Epithelial cell of umbilical artery (primary cell): ENCODE results near the gene GH1. TPM values are rescaled to one million over a fixed set of nuclear protein-coding genes. Genes with fewer than 3 reads are reported as not detected.

Experiments
- total RNA-seq: library from RNA; depleted of rRNA; stranded (reverse); fragments of >200 nt; gene quantifications from 2 replicates; pipeline ENCODE4 v1.2.3, GENCODE V29; 2014

GH1 gene
- total RNA-seq: not detected in 2 replicates

DNA sequence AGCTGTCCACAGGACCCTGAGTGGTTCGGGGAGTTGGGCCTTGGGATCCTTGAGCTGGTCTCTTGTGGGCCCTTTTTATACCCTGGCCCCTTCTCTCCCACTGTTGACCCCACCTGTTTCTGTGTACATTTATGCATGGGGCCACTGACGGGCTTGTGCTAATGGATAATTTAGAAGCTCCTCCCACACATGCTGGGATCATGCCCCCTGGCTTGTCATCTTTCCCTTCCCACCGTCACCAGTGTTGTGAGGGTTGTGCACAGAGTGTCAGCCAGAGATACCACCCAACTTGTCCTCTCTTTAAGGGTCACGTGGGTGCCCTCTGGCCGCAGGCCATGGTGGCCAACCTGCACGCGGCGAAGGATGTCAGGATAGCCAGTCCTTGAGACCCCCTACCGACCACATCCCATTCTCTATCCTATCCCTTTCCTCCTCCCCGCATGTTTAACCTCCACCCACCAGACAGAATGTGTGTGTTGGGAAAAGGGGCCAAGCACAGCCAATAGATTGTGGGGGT lies at the start of gene GH1:
TSS of gene GH1 (minus strand) at position 51 of the 517 bp plus-strand sequence. CDS start 63 bp downstream, outside the sequence.

DNA sequence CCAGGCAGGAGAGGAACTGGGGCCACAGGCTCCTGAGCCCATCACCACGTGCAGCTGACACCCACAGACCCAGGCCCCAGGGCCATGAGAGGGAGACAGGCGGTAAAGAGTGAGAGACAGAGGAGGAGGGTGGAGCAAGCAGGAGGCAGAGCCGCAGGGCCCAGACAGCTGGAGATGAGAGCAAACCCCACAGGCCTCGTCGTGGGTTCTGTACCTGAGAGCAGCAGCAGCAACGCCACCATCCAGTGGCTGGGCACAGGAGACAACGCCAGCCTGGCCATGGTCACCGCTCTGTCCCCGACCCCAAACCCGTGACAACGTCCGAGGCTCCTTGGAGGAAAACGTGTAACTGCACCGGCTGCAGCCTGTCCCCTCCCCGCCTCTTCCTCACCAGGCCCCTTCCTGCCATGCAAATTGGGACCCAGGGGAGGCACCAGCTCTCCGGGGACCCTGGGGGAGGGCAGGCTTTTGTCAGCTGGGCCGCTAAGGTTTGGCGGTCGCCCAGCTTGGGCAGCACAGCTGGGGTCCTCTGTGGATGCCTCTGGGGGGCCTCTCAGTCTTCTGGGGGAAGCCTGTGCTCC lies 13.4 kb upstream of the GH1 start, which contains the start of gene CD79B:
TSS of gene CD79B (minus strand) at position 351 of the 581 bp plus-strand sequence. CDS start at position 281, 70 bp downstream.

DNA sequence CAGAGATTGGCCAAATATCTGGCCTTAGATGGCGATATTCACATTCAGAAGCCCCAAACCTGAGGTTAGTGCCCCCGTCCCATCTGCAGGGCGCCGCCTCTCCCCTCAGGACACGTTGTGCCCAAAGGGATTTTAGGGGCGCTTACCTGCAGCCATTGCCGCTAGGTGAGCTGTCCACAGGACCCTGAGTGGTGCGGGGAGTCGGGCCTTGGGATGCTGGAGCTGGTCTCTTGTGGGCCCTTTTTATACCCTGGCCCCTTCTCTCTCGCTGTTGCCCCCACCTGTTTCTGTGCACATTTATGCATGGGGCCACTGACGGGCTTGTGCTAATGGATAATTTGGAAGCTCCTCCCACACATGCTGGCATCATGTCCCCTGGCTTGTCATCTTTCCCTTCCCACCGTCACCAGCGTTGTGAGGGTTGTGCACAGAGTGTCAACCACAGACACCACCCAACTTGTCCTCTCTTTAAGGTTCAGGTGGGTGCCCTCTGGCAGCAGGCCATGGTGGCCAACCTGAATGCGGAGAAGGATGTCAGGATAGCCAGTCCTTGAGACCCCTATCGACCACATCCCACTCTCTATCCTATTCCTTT lies 7.5 kb downstream of the GH1 start, which contains the start of gene CSHL1:
TSS of gene CSHL1 (minus strand) at position 218 of the 595 bp plus-strand sequence. CDS start at position 156, 62 bp downstream.

DNA sequence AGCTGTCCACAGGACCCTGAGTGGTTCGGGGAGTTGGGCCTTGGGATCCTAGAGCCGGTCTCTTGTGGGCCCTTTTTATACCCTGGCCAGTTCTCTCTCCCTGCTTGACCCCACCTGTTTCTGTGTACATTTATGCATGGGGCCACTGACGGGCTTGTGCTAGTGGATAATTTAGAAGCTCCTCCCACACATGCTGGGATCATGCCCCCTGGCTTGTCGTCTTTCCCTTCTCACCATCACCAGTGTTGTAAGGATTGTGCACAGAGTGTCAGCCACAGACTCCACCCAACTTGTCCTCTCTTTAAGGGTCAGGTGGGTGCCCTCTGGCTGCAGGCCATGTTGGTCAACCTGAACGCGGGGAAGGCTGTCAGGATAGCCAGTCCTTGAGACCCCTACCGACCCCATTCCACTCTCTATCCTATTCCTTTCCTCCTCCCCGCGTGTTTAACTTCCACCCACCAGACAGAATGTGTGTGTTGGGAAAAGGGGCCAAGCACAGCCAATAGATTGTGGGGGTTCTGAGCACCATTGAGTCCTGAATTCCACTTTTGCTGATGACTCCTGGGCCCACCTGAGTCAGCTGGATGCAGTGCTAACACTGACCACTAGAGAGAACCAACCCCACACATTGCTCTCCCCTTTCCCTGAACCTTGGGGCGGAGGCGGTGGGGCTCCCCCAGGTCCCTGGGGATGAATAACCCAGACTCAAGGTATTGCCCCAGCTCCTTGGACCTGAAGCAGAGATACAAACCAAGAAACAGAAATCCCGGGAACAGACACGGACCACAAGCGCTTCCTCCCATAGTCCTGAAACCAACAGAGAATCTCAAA lies 21.9 kb downstream of the GH1 start, which contains the start of gene CSH1:
TSS of gene CSH1 (minus strand) at position 51 of the 831 bp plus-strand sequence. CDS start 63 bp downstream, outside the sequence.

DNA sequence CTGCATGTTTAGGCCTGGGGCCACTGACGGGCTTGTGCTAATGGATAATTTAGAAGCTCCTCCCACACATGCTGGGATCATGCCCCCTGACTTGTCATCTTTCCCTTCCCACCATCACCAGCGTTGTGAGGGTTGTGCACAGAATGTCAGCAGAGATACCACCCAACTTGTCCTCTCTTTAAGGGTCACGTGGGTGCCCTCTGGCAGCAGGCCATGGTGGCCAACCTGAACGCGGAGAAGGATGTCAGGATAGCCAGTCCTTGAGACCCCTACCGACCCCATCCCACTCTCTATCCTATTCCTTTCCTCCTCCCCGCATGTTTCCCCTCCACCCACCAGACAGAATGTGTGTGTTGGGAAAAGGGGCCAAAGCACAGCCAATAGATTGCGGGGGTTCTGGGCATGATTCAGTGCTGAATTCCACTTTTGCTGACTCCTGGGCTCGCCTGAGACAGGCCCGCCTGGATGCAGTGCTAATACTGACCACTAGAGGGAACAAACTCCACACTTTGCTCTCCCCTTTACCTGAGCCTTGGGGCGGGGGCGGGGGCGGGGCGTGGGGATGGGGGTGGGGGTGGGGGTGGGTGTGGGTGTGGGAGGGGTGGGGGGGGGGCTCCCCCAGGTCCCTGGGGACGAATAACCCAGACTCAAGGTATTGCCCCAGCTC lies 36.6 kb downstream of the GH1 start, which contains the start of gene GH2:
TSS of gene GH2 (minus strand) at position 10 of the 667 bp plus-strand sequence. CDS start 143 bp downstream, outside the sequence.

DNA sequence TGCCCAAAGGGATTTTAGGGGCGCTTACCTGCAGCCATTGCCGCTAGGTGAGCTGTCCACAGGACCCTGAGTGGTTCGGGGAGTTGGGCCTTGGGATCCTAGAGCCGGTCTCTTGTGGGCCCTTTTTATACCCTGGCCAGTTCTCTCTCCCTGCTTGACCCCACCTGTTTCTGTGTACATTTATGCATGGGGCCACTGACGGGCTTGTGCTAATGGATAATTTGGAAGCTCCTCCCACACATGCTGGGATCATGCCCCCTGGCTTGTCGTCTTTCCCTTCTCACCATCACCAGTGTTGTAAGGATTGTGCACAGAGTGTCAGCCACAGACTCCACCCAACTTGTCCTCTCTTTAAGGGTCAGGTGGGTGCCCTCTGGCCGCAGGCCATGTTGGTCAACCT lies 45.1 kb downstream of the GH1 start, which contains the start of gene CSH2:
TSS of gene CSH2 (minus strand) at position 101 of the 400 bp plus-strand sequence. CDS start at position 38, 63 bp downstream.

Other genes starting within 250 kb of the GH1 start
- gene LIMD2, start 218.7 kb downstream of the GH1 start, total RNA-seq: 28.3 and 28.4 TPM in 2 replicates
- gene STRADA, start 177.0 kb downstream of the GH1 start, total RNA-seq: 11.7 and 25.4 TPM in 2 replicates
- gene CCDC47, start 145.2 kb downstream of the GH1 start, total RNA-seq: 86.4 and 114 TPM in 2 replicates
- gene DDX42, start 144.7 kb downstream of the GH1 start, total RNA-seq: 64.6 and 65.4 TPM in 2 replicates
- 94.2 and 101 TPM in 2 replicates for gene PSMC5, start 91.4 kb downstream of the GH1 start, total RNA-seq
- gene FTSJ3, start 91.2 kb downstream of the GH1 start, total RNA-seq: 60.3 and 94.8 TPM in 2 replicates
- gene SMARCD2, start 76.2 kb downstream of the GH1 start, total RNA-seq: 64.1 and 83.2 TPM in 2 replicates
- not detected in 2 replicates for gene CSH2, start 45.2 kb downstream of the GH1 start, total RNA-seq
- not detected in 2 replicates for gene GH2, start 36.9 kb downstream of the GH1 start, total RNA-seq
- gene CSH1, start 22.3 kb downstream of the GH1 start, total RNA-seq: not detected in 2 replicates
- gene CSHL1, start 7.6 kb downstream of the GH1 start, total RNA-seq: not detected in 2 replicates
- gene CD79B, start 13.5 kb upstream of the GH1 start, total RNA-seq: 0.65 and 2.0 TPM in 2 replicates
- under 0.01 TPM in 1 of 2 replicates, not detected in the other for gene SCN4A, start 54.1 kb upstream of the GH1 start, total RNA-seq
- 0.30 and 0.32 TPM in 2 replicates for gene PRR29, start 79.5 kb upstream of the GH1 start, total RNA-seq
- 743 and 963 TPM in 2 replicates for gene ICAM2, start 101.8 kb upstream of the GH1 start, total RNA-seq
- gene ERN1, start 211.3 kb upstream of the GH1 start, total RNA-seq: 10.1 and 12.5 TPM in 2 replicates